Natural killer cell (primary cell): ENCODE results near the gene NCS1. TPM values are rescaled to one million over a fixed set of nuclear protein-coding genes. Genes with fewer than 3 reads are reported as not detected.

Experiments used
- ATAC-seq, 3 donors: fragments of 150-1000 bp in 2 of 3; fragments of 200-7000 bp in 1 of 3; cut with Tn5 transposase; 1 replicate in 1 of 3; 2 replicates in 2 of 3; pipeline ENCODE4 v1.10.0; 2021; ENCODE audit warnings: mild to moderate bottlenecking in 2 of 3, moderate library complexity in 2 of 3
- DNase-seq, 2 donors: peaks; one replicate each; pipeline versions ENCODE4 v3.0.0 to v3.0.0-alpha.2; 2013 to 2021; ENCODE audit warnings: mixed read lengths in 1 of 2
- H3K27ac ChIP-seq: one replicate; pipeline ENCODE4 v1.5.1; 2013; ENCODE audit warnings: mild to moderate bottlenecking, low read length
- H3K27me3 ChIP-seq: one replicate; pipeline ENCODE4 v1.6.1; 2013; ENCODE audit warnings: low read length; ENCODE audit not compliant: control insufficient read depth, insufficient read depth
- H3K36me3 ChIP-seq: one replicate; pipeline ENCODE4 v1.6.1; 2013; ENCODE audit warnings: low read length; ENCODE audit not compliant: control insufficient read depth, insufficient read depth
- H3K4me1 ChIP-seq: one replicate; pipeline ENCODE4 v1.6.1; 2013; ENCODE audit warnings: low read length; ENCODE audit not compliant: control insufficient read depth, insufficient read depth
- H3K4me3 ChIP-seq: one replicate; pipeline ENCODE4 v1.5.1; 2013; ENCODE audit warnings: low read length
- H3K9me3 ChIP-seq: one replicate; pipeline ENCODE4 v1.6.1; 2013; ENCODE audit warnings: low read length; ENCODE audit not compliant: control insufficient read depth, insufficient read depth
- H3K27ac Mint-ChIP-seq, 2 donors: one replicate each; pipeline ENCODE4 v1.8.0; 2022; ENCODE audit warnings: mild to moderate bottlenecking in 2 of 2, mixed read lengths in 2 of 2, moderate library complexity in 1 of 2
- H3K27me3 Mint-ChIP-seq, 2 donors: one replicate each; pipeline ENCODE4 v1.8.0; 2022; ENCODE audit warnings: low read depth in 2 of 2, mixed read lengths in 2 of 2
- H3K36me3 Mint-ChIP-seq: one replicate; pipeline ENCODE4 v1.8.0; 2022; ENCODE audit warnings: mixed read lengths
- H3K4me1 Mint-ChIP-seq, 2 donors: one replicate each; pipeline ENCODE4 v1.8.0; 2022; ENCODE audit warnings: mixed read lengths in 2 of 2
- H3K4me3 Mint-ChIP-seq: one replicate; pipeline ENCODE4 v1.8.0; 2022; ENCODE audit warnings: mild to moderate bottlenecking, moderate library complexity, mixed read lengths
- H3K9me3 Mint-ChIP-seq, 2 donors: one replicate each; pipeline ENCODE4 v1.8.0; 2022; ENCODE audit warnings: mixed read lengths in 2 of 2
- WGBS: methylation state at CpG from one replicate; pipeline ENCODE4 v1.1.7; 2013; ENCODE audit warnings: missing lambda C conversion rate; ENCODE audit not compliant: insufficient coverage; 5-methylcytosine and 5-hydroxymethylcytosine counted together
- intact Hi-C: fragments of 100-400 bp; cut with micrococcal nuclease; formaldehyde crosslinking; loops from one replicate; pipeline ENCODE4 v1.14.2; 2022
- total RNA-seq, 4 donors: library from RNA; stranded (reverse); fragments of 120-200 nt in 1 of 4; gene quantifications; one replicate each; pipeline versions ENCODE4 v1.2.3 to v1.2.4, GENCODE V29; 2013 to 2022
- TF ChIP-seq, protein P1 (sequence below): fragments of 200-600 bp; IDR thresholded peaks from one replicate; pipeline ENCODE4 v1.8.0; 2022; ENCODE audit warnings: antibody characterized with exemption

NCS1 gene
- total RNA-seq, 3 donors from 2014 or later (not counting 1 experiment from before 2014, with no cell fraction given) = 1.4 to 2.4 (median 1.5) TPM

DNA sequence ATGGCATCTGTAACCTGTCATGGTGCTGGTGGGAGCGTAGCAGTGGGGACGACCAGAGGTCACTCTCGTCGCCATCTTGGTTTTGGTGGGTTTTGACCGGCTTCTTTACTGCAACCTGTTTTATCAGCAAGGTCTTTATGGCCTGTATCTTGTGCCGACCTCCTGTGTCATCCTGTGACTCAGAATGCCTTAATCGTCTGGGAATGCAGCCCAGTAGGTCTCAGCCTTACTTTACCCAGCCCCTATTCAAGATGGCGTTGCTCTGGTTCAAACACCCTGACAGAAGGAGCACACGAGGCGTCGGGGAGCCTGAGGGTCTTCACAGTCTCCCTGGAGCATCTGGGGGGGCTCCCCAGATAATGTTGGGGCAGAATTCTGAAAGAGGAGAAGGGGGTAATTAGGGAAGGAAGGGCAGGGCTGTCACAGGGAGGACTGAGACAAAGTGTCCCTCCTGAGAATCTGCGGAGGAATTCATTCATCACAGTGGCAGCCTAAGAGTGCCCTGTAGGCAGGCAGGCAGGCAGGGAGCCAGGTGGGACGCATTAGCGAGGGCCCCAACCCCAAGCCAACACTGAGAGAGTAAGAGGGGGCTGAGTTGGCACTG is 21.3 kb upstream of the NCS1 start:
- Histone ChIP-seq H3K27ac (no peak overlapping the region), H3K4me1 (no peaks in the 10 kb centered on the region), H3K4me3 (no peak overlapping the region), H3K27me3 (no peaks in the 10 kb centered on the region), H3K36me3 (no peaks in the 10 kb centered on the region), H3K9me3 (no peaks in the 10 kb centered on the region)
- ATAC-seq (no peak), DNase-seq (no peak)
- Mint-ChIP-seq H3K27ac (no peak overlapping the region), H3K9me3 (no peaks in the 10 kb centered on the region), H3K4me3 (no peak overlapping the region), H3K27me3 (peaks cover 4 to 7% of the 10 kb centered on the region in 2 donors), H3K36me3 (no peaks in the 10 kb centered on the region), H3K4me1 (peaks cover 0 to 9% of the 10 kb centered on the region in 2 donors)
- intact Hi-C loops = no loop called here
- TF ChIP-seq, protein P1, sequence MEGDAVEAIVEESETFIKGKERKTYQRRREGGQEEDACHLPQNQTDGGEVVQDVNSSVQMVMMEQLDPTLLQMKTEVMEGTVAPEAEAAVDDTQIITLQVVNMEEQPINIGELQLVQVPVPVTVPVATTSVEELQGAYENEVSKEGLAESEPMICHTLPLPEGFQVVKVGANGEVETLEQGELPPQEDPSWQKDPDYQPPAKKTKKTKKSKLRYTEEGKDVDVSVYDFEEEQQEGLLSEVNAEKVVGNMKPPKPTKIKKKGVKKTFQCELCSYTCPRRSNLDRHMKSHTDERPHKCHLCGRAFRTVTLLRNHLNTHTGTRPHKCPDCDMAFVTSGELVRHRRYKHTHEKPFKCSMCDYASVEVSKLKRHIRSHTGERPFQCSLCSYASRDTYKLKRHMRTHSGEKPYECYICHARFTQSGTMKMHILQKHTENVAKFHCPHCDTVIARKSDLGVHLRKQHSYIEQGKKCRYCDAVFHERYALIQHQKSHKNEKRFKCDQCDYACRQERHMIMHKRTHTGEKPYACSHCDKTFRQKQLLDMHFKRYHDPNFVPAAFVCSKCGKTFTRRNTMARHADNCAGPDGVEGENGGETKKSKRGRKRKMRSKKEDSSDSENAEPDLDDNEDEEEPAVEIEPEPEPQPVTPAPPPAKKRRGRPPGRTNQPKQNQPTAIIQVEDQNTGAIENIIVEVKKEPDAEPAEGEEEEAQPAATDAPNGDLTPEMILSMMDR = no peak
- WGBS = 91% methylated on average over 14 of the region's 14 CpGs

DNA sequence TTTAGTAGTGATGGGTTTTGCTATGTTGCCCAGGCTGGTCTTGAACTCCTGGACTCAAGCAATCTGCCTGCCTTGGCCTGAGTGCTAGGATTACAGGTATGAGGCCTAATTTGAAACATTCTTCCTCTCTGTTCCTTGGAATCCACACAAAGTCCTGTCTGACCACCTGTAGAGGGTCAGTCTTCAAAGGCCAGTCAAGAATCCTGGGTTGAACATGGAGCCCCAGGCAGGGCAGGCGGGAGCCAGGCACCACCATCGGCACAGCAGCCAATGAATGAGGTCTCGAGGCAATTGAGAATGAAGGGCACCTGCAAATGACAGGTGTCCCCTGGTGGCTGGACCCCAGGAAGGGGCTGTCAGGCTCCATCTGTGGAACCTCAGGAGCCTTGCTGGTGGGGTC is 17.4 kb upstream of the NCS1 start:
- Histone ChIP-seq H3K9me3 (no peaks in the 10 kb centered on the region), H3K27ac (no peak overlapping the region), H3K27me3 (no peaks in the 10 kb centered on the region), H3K4me1 (no peaks in the 10 kb centered on the region), H3K36me3 (no peaks in the 10 kb centered on the region), H3K4me3 (no peak overlapping the region)
- Mint-ChIP-seq H3K4me3 (no peak overlapping the region), H3K36me3 (no peaks in the 10 kb centered on the region), H3K4me1 (no peaks in the 10 kb centered on the region), H3K27me3 (no peaks in the 10 kb centered on the region), H3K9me3 (no peaks in the 10 kb centered on the region), H3K27ac (no peak overlapping the region)
- DNase-seq = no peak
- ATAC-seq = no peak
- intact Hi-C loops = no loop called here
- 96% methylated on average over 3 of the region's 3 CpGs for WGBS
- TF ChIP-seq, protein P1 = no peak

DNA sequence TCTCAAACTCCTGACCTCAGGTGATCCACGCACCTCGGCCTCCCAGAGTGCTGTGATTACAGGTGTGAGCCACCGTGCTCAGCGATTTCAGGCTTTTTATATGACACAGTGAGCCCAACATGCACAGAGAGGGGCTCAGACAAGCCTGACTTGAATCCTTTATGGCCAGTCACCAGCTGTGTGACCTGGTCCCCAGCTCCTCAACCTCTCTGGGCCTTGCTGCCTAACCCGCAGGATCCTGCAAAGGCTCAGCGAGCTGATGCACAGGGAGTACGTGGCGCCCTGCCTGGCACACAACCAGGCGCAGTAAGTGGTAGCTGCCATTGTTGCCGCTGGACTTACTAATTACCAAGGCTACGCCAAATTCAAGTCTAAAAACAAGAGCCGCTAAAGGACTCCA is 16.6 kb upstream of the NCS1 start:
- TF ChIP-seq, protein P1 = no peak
- Histone ChIP-seq H3K27me3 (no peaks in the 10 kb centered on the region), H3K4me1 (no peaks in the 10 kb centered on the region), H3K36me3 (no peaks in the 10 kb centered on the region), H3K4me3 (no peak overlapping the region), H3K27ac (no peak overlapping the region), H3K9me3 (no peaks in the 10 kb centered on the region)
- ATAC-seq (no peak), DNase-seq (no peak)
- no peak overlapping the region for H3K4me3 Mint-ChIP-seq
- no peaks in the 10 kb centered on the region for H3K27me3 Mint-ChIP-seq
- WGBS = 82% methylated on average over 12 of the region's 12 CpGs
- no peaks in the 10 kb centered on the region for H3K36me3 Mint-ChIP-seq
- no peaks in the 10 kb centered on the region for H3K9me3 Mint-ChIP-seq
- H3K27ac Mint-ChIP-seq = no peak overlapping the region
- intact Hi-C loops = no loop called here
- H3K4me1 Mint-ChIP-seq = no peaks in the 10 kb centered on the region

DNA sequence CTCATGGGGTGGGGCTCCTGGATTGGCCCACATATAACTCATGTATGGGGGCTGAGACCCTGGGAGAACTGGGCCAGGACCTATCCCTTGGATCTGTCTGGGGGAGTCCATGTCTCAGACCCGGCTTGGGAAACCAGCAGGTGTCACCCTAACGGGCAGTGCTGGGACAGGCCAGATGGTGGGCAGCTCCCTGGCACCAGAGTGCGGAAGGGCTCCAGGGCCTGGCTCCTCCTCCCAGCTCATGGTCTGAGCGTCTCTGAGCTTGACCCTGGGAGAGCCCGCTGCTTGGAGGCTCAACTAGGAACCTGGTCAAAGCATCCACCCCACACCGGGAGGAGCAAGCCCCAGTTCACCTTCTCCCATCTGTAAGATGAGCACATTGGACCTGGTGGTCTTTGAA is 15.5 kb upstream of the NCS1 start:
- ATAC-seq = no peak
- Mint-ChIP-seq H3K27ac (no peak overlapping the region), H3K27me3 (no peaks in the 10 kb centered on the region), H3K36me3 (no peaks in the 10 kb centered on the region), H3K4me3 (no peak overlapping the region), H3K9me3 (no peaks in the 10 kb centered on the region), H3K4me1 (no peaks in the 10 kb centered on the region)
- WGBS = 73% methylated on average over 6 of the region's 6 CpGs
- H3K9me3 ChIP-seq = no peaks in the 10 kb centered on the region
- H3K4me1 ChIP-seq = no peaks in the 10 kb centered on the region
- DNase-seq = no peak
- intact Hi-C loops = no loop called here
- H3K27me3 ChIP-seq = no peaks in the 10 kb centered on the region
- no peak overlapping the region for H3K4me3 ChIP-seq
- TF ChIP-seq, protein P1 = no peak
- H3K36me3 ChIP-seq = no peaks in the 10 kb centered on the region
- no peak overlapping the region for H3K27ac ChIP-seq
